Activated CD8-positive, alpha-beta T cell treated with anti-CD3 and anti-CD28 coated beads for 36 hours (primary cell): ENCODE measurements around the gene OTULINL. TPM values are rescaled to one million over a fixed set of nuclear protein-coding genes. Genes with fewer than 3 reads are reported as not detected.
A peak's percentile ranks its signal among the peaks of the same experiment; 100 is the strongest.

ENCODE experiments used
- ATAC-seq: fragments of 200-7000 bp; cut with Tn5 transposase; one replicate; pipeline ENCODE4 v1.10.0; 2021; ENCODE audit warnings: mild to moderate bottlenecking, moderate library complexity
- CTCF ChIA-PET: fragments of 350-600 bp; sonication (Branson Sonifier 250); formaldehyde crosslinking; loops from one replicate; lab custom pipeline; 2021; ENCODE audit warnings: antibody characterized with exemption; lab: Charles Lee
- POLR2A ChIA-PET: fragments of 350-600 bp; sonication (Branson Sonifier 250); formaldehyde crosslinking; loops from one replicate; lab custom pipeline; 2021; ENCODE audit warnings: antibody characterized with exemption; lab: Charles Lee
- DNase-seq: peaks from one replicate; pipeline ENCODE4 v3.0.0-alpha.2; 2020
- H3K27ac Mint-ChIP-seq: one replicate; pipeline ENCODE4 v1.8.0; 2021; ENCODE audit warnings: mild to moderate bottlenecking, mixed read lengths
- H3K27me3 Mint-ChIP-seq: one replicate; pipeline ENCODE4 v1.8.0; 2021; ENCODE audit warnings: mixed read lengths
- H3K36me3 Mint-ChIP-seq: one replicate; pipeline ENCODE4 v1.8.0; 2021; ENCODE audit warnings: low read depth, mixed read lengths
- H3K4me1 Mint-ChIP-seq: one replicate; pipeline ENCODE4 v1.8.0; 2021; ENCODE audit warnings: low read depth, mixed read lengths
- H3K4me3 Mint-ChIP-seq: one replicate; pipeline ENCODE4 v1.8.0; 2021; ENCODE audit warnings: mild to moderate bottlenecking, moderate library complexity, mixed read lengths
- H3K9me3 Mint-ChIP-seq: one replicate; pipeline ENCODE4 v1.8.0; 2021; ENCODE audit warnings: mixed read lengths
- CTCF ChIP-seq: fragments of 200-600 bp; IDR thresholded peaks from one replicate; pipeline ENCODE4 v1.8.0; 2022; ENCODE audit warnings: antibody characterized with exemption, mild to moderate bottlenecking
- intact Hi-C: fragments of 100-400 bp; cut with micrococcal nuclease; formaldehyde crosslinking; loops from one replicate; pipeline ENCODE4 v1.10.0; 2022
- total RNA-seq, 2 experiments: library from RNA; stranded (reverse); gene quantifications; one replicate each; pipeline ENCODE4 v1.2.3, GENCODE V29; 2021

The OTULINL gene
- total RNA-seq, 2 experiments from 2014 or later = 19.7 to 21.1 TPM

DNA sequence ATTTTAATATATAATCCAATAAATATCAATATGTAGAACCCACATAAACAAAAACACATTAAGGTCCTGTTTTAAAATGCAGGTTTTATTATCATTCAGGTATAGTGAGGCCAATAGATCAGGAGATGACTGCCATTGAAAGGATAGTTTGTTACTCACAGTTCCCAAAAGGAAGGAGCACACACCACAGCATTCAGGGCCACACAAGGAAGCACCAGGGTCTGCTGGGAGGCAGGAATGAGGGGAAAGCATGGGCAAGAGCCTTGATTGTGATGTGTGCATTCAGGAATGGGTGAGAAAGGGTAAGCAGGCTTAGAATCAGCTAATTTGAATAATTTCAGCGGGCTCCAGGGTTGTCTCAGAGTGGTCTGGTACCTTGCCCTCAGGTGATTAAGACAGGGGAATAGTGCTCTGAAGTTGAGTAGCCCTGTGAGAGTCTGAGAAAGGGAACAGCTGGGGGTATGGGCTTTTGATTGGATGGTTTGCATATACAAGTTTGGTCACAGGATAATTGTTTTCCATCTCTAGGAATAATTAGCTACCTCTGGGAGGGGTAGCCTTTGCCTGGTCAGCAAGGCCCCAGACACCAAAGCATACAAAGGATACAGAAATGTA lies 63.1 kb downstream of the OTULINL start:
- Mint-ChIP-seq H3K36me3 (no peaks in the 10 kb centered on the region), H3K9me3 (no peaks in the 10 kb centered on the region), H3K27ac (no peak overlapping the region), H3K4me3 (no peak overlapping the region), H3K4me1 (no peaks in the 10 kb centered on the region), H3K27me3 (peaks cover 14% of the 10 kb centered on the region)
- ChIA-PET CTCF (interaction anchor here (0.8 to 2.8 kb wide), 9 partner anchors 12 to 318 kb away, joined by 3 to 13 read pairs (median 6); partner anchors contain the start of gene OTULIN), POLR2A (no interaction called here)
- DNase-seq (no peak), ATAC-seq (no peak)
- no peak for TF ChIP-seq CTCF
- intact Hi-C loops = loop anchor here (5.0 kb wide), 1 partner anchor 232 kb away; no protein-coding TSS in a partner anchor

GRCh38 chr5:14650052-14650451 lies 68.5 kb downstream of the OTULINL start:
- H3K27me3 Mint-ChIP-seq = peaks cover 15% of the 10 kb centered on the region
- no peaks in the 10 kb centered on the region for H3K9me3 Mint-ChIP-seq
- peaks cover 1% of the 10 kb centered on the region for H3K4me1 Mint-ChIP-seq
- ATAC-seq (no peak), DNase-seq (no peak)
- no peak overlapping the region for H3K4me3 Mint-ChIP-seq
- H3K27ac Mint-ChIP-seq = no peak overlapping the region
- TF ChIP-seq CTCF = no peak
- no peaks in the 10 kb centered on the region for H3K36me3 Mint-ChIP-seq
- ChIA-PET CTCF (interaction anchor here (0.6 to 6.1 kb wide), 8 partner anchors 9 to 345 kb away, joined by 3 to 172 read pairs (median 40); partner anchors contain the start of gene OTULINL), POLR2A (interaction anchor here (0.6 kb wide), 1 partner anchor 74 kb away, joined by 3 read pairs; no protein-coding TSS in a partner anchor)
- intact Hi-C loops = no loop called here

GRCh38 chr5:14655146-14655741 lies 73.7 kb downstream of the OTULINL start:
- Mint-ChIP-seq H3K36me3 (peaks cover 3% of the 10 kb centered on the region), H3K4me3 (no peak overlapping the region), H3K27me3 (peaks cover 4% of the 10 kb centered on the region), H3K27ac (no peak overlapping the region), H3K4me1 (peaks cover 35% of the 10 kb centered on the region), H3K9me3 (peaks cover 3% of the 10 kb centered on the region)
- ChIA-PET POLR2A (interaction anchor here (1.0 to 1.8 kb wide), 3 partner anchors 9 to 21 kb away, joined by 3 to 5 read pairs (median 4); partner anchors contain the start of gene OTULIN), CTCF (interaction anchor here (1.3 to 3.8 kb wide), 6 partner anchors 8 to 303 kb away, joined by 4 to 19 read pairs (median 13); no protein-coding TSS in a partner anchor)
- DNase-seq = no peak
- TF ChIP-seq CTCF = no peak
- peak; percentile 17 for ATAC-seq
- intact Hi-C loops = no loop called here

DNA sequence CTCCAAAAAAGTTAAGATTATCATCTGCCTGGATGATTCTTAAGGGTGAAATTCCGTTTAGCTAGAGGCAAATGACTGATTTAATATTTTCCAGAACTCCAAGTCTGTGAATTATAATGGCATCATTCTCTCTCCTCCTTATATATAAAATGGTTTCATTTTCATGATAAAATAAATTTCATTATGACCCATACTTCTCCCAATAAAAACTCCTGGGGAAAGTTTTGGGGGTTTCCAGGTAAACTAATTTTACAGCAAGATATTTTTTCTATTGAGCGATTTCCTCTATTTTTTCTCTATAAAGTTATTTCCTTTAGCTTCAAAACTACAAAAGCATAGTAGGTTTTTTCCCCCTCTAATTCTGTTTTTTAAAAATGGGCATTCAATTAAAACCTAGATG lies 75.3 kb downstream of the OTULINL start:
- H3K4me1 Mint-ChIP-seq = peaks cover 49% of the 10 kb centered on the region
- POLR2A ChIA-PET = interaction anchor here (1.6 kb wide), 1 partner anchor 10 kb away, joined by 5 read pairs; no protein-coding TSS in a partner anchor
- peaks cover 4% of the 10 kb centered on the region for H3K27me3 Mint-ChIP-seq
- H3K36me3 Mint-ChIP-seq = peaks cover 3% of the 10 kb centered on the region
- no peak overlapping the region for H3K4me3 Mint-ChIP-seq
- DNase-seq (no peak), ATAC-seq (no peak)
- H3K27ac Mint-ChIP-seq = peak overlapping the region; percentile 4
- intact Hi-C loops = no loop called here
- CTCF ChIA-PET = interaction anchor here (0.7 to 6.4 kb wide), 8 partner anchors 8 to 305 kb away, joined by 3 to 49 read pairs (median 7); no protein-coding TSS in a partner anchor
- peaks cover 7% of the 10 kb centered on the region for H3K9me3 Mint-ChIP-seq
- TF ChIP-seq CTCF = no peak
